T-helper 1 cell treated with Interleukin-12 subunit alpha and Interleukin-12 subunit beta and Interleukin-4 antibody, amounts not matched to agents 30 μg/mL and 1 μg/mL, for 36 hours (primary cell): ENCODE measurements around the gene MIER1.

ENCODE experiments used
- H3K27ac Mint-ChIP-seq: one replicate; pipeline ENCODE4 v1.8.0; 2021; ENCODE audit warnings: mild to moderate bottlenecking, mixed read lengths
- H3K27me3 Mint-ChIP-seq: one replicate; pipeline ENCODE4 v1.8.0; 2021; ENCODE audit warnings: low read depth, mixed read lengths
- H3K36me3 Mint-ChIP-seq: one replicate; pipeline ENCODE4 v1.8.0; 2021; ENCODE audit warnings: low read depth, mixed read lengths
- H3K4me1 Mint-ChIP-seq: one replicate; pipeline ENCODE4 v1.8.0; 2021; ENCODE audit warnings: low read depth, mixed read lengths
- H3K4me3 Mint-ChIP-seq: one replicate; pipeline ENCODE4 v1.8.0; 2021; ENCODE audit warnings: mild to moderate bottlenecking, moderate library complexity, mixed read lengths
- H3K9me3 Mint-ChIP-seq: one replicate; pipeline ENCODE4 v1.8.0; 2021; ENCODE audit warnings: mixed read lengths

MIER1 gene

GRCh38 chr1:66929691-66929998 is 4.9 kb downstream of the MIER1 start:
- Mint-ChIP-seq H3K4me3 (peak overlapping the region; percentile 90), H3K4me1 (peaks cover 50% of the 10 kb centered on the region), H3K9me3 (no peaks in the 10 kb centered on the region), H3K27me3 (no peaks in the 10 kb centered on the region), H3K36me3 (peaks cover 7% of the 10 kb centered on the region), H3K27ac (peak overlapping the region; percentile 87)

DNA sequence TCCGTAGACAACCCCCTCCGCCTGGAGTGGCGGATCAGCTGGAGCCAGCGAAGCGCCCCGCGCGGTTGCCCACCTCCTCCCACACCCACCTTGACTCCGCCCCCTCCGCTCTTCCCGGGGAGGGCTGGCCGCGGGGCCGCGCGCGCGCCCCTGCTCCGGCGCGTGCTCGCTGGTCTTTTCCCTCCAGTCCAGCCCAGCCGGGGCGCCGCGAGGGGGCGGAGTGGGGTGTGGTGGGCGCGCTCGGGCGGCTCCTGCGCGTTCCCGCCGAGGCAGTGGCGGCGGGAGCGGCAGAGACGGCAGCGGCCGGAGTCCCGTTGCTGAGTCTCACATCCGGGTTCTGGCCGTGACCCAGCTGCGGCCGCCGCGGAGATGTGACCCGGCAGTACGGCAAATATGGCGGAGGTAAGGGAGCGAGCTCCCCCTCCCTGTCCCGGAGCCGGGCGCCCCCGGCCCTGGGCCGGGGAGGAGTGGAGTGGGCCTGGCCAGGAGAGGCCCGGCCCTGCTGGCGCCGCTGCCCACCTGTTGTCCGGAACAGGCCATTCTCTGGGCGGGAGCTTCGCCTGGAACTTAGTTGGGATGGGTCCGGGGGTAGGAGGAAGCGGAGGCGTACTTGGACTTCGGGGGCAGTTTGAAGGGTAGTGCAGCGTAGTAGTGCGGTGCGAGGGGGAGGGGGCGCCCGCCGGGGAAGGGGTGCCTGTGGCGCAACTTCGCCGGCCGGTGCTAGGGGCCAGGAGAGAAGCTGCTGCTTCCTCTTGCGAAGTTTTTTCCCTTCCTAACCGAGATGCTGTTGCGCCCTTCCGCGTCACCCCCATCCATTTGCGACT is 5.4 kb downstream of the MIER1 start:
- H3K4me3 Mint-ChIP-seq = peak overlapping the region; percentile 90
- H3K4me1 Mint-ChIP-seq = peaks cover 55% of the 10 kb centered on the region
- H3K27ac Mint-ChIP-seq = peak overlapping the region; percentile 87
- no peaks in the 10 kb centered on the region for H3K27me3 Mint-ChIP-seq
- no peaks in the 10 kb centered on the region for H3K9me3 Mint-ChIP-seq
- peaks cover 7% of the 10 kb centered on the region for H3K36me3 Mint-ChIP-seq

DNA sequence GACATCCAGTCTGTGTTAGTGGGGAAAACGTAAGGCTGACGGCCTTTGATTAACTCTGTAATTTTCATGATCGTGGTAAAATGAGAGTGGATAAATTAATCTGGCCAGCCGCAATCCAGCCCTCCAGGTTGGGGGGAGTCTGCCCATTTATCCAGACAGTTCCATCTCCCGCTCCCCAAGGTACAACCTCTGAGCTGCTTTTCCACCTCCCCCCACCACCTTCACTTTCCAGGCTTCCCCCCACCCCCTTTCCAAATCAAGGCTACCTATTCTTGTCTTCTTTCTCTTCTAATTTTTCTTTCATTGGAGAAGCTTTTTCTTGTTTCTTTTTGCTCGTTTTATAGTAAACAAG is 6.0 kb downstream of the MIER1 start:
- Mint-ChIP-seq H3K4me1 (peaks cover 58% of the 10 kb centered on the region), H3K36me3 (peaks cover 7% of the 10 kb centered on the region), H3K27me3 (no peaks in the 10 kb centered on the region), H3K4me3 (peak overlapping the region; percentile 90), H3K9me3 (no peaks in the 10 kb centered on the region), H3K27ac (peak overlapping the region; percentile 87)

DNA sequence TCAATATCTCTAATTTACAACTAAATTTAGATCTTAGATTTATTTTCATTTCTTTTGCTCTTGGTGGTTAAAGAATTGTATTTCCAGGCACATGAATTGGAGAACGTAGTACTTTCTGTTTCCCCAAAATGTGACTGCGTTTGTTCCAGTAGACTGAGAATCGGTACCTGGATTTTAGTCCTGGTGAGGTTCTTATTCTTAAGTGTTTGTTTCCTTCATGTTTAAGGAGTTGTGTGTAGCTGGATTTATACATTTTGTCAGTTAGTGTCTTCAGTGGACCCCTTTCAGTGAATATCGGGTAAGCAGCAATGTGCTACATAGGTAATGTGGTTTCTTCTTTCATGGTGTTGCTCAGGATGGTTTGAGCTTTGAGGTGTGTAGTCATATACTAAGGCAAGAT is 6.8 kb downstream of the MIER1 start:
- Mint-ChIP-seq H3K4me3 (peak overlapping the region; percentile 90), H3K4me1 (peaks cover 55% of the 10 kb centered on the region), H3K9me3 (no peaks in the 10 kb centered on the region), H3K27ac (peak overlapping the region; percentile 87), H3K27me3 (no peaks in the 10 kb centered on the region), H3K36me3 (peaks cover 8% of the 10 kb centered on the region)

GRCh38 chr1:66932291-66932690 is 7.5 kb downstream of the MIER1 start:
- peak overlapping the region; percentile 69 for H3K27ac Mint-ChIP-seq
- no peaks in the 10 kb centered on the region for H3K27me3 Mint-ChIP-seq
- H3K36me3 Mint-ChIP-seq = peaks cover 8% of the 10 kb centered on the region
- peaks cover 58% of the 10 kb centered on the region for H3K4me1 Mint-ChIP-seq
- H3K4me3 Mint-ChIP-seq = peak overlapping the region; percentile 77
- H3K9me3 Mint-ChIP-seq = no peaks in the 10 kb centered on the region

- H3K27ac Mint-ChIP-seq = peak overlapping the region; percentile 81
- H3K27me3 Mint-ChIP-seq = no peaks in the 10 kb centered on the region
- H3K4me3 Mint-ChIP-seq = peak overlapping the region; percentile 82
- peaks cover 54% of the 10 kb centered on the region for H3K4me1 Mint-ChIP-seq
- no peaks in the 10 kb centered on the region for H3K9me3 Mint-ChIP-seq
- peaks cover 8% of the 10 kb centered on the region for H3K36me3 Mint-ChIP-seq
Observed at GRCh38 chr1:66933887-66934700, 9.3 kb downstream of the MIER1 start.

DNA sequence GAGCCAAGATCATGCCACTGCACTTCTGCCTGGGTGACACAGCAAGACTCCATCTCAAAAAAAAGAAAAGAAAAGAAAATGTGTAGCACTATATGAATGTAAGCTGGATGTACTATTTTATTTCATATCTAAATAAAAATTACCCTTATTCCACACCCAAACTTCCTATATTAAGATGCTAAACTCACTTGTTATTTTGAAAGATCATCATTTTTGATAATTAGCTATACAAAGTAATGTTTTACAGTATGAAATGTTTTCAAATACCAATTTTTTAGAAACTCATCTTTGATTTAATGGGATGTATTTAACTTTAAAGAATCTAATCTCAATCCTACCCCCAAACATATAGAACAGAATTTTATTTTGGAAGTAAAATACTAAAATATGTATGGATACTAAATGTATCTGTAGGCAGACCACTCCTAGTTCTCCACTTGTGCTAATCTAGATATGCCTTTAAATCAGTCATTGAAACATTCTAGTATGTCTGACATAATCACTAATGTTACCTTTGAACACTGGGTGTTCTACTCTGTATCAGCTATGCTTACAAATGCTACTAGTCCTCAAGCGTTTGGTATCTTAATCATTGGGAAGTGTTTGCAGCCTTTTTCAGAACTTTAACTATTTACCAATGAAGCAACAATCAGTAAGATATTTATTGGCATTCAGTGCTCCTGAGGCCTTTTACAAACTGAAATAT is 12.9 kb downstream of the MIER1 start:
- Mint-ChIP-seq H3K4me1 (peaks cover 56% of the 10 kb centered on the region), H3K36me3 (peaks cover 24% of the 10 kb centered on the region), H3K27me3 (no peaks in the 10 kb centered on the region), H3K9me3 (no peaks in the 10 kb centered on the region), H3K4me3 (no peak overlapping the region), H3K27ac (no peak overlapping the region)

- Mint-ChIP-seq H3K36me3 (peaks cover 24% of the 10 kb centered on the region), H3K27ac (no peak overlapping the region), H3K4me3 (no peak overlapping the region), H3K4me1 (peaks cover 51% of the 10 kb centered on the region), H3K9me3 (no peaks in the 10 kb centered on the region), H3K27me3 (no peaks in the 10 kb centered on the region)
Observed at GRCh38 chr1:66938613-66939012, 13.8 kb downstream of the MIER1 start.

DNA sequence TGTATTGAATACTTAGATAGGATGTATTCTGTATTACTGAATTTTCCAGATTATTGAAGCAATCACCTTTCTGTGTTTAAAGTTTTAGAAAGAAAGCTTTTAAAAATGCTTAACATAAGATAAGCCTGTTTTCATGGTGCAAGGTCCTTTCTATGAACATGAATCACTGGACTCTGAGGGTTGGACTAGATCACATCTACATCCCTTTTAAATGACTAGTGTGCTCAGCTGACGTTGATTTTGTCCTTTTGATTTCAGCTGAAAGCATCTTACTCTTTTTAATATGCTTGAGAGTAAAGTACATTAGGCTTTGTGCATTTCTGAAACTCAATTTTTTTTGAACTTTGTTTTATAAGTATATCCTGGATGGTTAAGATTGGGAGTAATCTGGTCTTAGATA is 16.2 kb downstream of the MIER1 start:
- H3K9me3 Mint-ChIP-seq = no peaks in the 10 kb centered on the region
- H3K27ac Mint-ChIP-seq = no peak overlapping the region
- no peak overlapping the region for H3K4me3 Mint-ChIP-seq
- H3K4me1 Mint-ChIP-seq = peaks cover 40% of the 10 kb centered on the region
- H3K27me3 Mint-ChIP-seq = no peaks in the 10 kb centered on the region
- peaks cover 25% of the 10 kb centered on the region for H3K36me3 Mint-ChIP-seq

- Mint-ChIP-seq H3K9me3 (no peaks in the 10 kb centered on the region), H3K27ac (peak overlapping the region; percentile 51), H3K4me1 (peaks cover 49% of the 10 kb centered on the region), H3K27me3 (no peaks in the 10 kb centered on the region), H3K36me3 (peaks cover 44% of the 10 kb centered on the region), H3K4me3 (peak overlapping the region; percentile 33)
Observed at GRCh38 chr1:66943361-66943969, 18.7 kb downstream of the MIER1 start.

- peaks cover 45% of the 10 kb centered on the region for H3K4me1 Mint-ChIP-seq
- no peaks in the 10 kb centered on the region for H3K9me3 Mint-ChIP-seq
- no peak overlapping the region for H3K4me3 Mint-ChIP-seq
- peaks cover 49% of the 10 kb centered on the region for H3K36me3 Mint-ChIP-seq
- no peaks in the 10 kb centered on the region for H3K27me3 Mint-ChIP-seq
- no peak overlapping the region for H3K27ac Mint-ChIP-seq
Observed at GRCh38 chr1:66944330-66945274, 19.8 kb downstream of the MIER1 start.

DNA sequence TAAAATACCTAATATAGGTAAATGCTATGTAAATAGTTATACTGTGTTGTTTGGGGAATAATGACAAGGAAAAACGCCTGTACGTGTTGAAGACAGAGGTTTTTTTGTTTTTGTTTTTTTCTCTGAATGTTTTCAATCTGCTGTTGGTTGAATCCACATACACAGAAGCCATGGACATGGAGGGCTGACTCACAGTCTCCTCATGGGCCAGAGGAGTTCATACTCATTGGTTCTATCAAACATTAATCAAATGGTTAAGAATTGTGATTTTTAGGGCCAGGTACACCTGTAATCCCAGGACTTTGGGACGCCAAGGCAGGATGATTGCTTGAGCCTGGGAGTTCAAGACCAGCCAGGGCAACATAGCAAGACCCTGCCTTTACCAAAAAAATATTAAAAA is 20.5 kb downstream of the MIER1 start:
- no peak overlapping the region for H3K4me3 Mint-ChIP-seq
- no peak overlapping the region for H3K27ac Mint-ChIP-seq
- no peaks in the 10 kb centered on the region for H3K27me3 Mint-ChIP-seq
- H3K9me3 Mint-ChIP-seq = no peaks in the 10 kb centered on the region
- peaks cover 40% of the 10 kb centered on the region for H3K4me1 Mint-ChIP-seq
- H3K36me3 Mint-ChIP-seq = peaks cover 44% of the 10 kb centered on the region

GRCh38 chr1:66947267-66947666 is 22.5 kb downstream of the MIER1 start:
- H3K27ac Mint-ChIP-seq = peak overlapping the region; percentile 8
- H3K4me3 Mint-ChIP-seq = no peak overlapping the region
- H3K4me1 Mint-ChIP-seq = peaks cover 30% of the 10 kb centered on the region
- H3K36me3 Mint-ChIP-seq = peaks cover 40% of the 10 kb centered on the region
- no peaks in the 10 kb centered on the region for H3K27me3 Mint-ChIP-seq
- no peaks in the 10 kb centered on the region for H3K9me3 Mint-ChIP-seq
